ENCODE results near the gene CRIP1.
A peak's percentile ranks its signal among the peaks of the same experiment; 100 is the strongest.

The CRIP1 gene

DNA sequence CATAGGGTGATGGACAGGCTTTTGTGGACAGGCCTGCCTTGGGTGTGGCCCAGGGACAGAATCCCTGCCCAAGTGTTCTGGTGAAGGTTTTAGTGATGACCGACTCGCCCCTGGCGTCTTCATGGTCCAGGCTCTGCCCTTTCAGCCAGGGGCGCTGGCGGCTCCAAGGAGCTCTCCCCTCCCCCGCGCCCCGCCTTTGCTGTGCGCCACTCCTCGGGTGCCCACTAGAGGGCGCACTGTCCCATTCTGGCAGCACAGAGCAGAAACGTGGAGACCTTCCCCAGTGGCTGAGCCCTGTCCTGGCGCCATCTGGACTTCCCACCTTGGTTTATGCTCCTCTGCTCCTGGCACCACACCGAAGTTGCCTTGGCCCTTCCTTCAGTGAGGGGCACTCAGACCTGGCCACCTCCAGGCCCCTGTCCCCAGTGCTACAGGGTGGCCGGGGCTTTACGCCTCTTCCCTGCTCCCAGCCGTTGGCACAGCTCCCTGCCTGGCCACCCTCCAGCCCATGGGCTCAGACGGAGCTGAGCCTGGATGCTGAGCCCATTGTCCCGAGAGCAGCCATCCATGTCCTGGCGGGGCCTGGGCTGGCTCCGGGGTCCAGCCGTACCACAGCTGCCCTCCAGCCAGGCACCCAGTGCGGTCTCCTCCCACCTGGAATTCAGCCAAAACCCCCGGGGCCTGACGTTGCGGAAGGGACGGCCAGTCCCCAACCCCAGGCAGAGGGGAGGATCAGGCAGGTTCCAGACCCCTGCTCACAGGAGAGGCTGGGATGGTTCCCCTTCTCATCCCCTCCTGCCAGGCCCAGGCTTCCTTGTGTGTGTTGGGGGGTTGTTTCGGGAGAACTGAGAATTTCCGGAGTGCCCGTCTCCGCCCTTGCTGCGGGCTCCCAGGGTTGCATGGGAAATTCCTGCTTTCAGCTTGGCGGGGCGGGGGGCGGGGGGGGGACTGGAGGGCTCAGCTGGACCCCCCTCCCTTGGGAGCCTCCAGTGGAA lies 5.6 kb upstream of the CRIP1 start:
- DNase-seq (ENCODE audit: low spot score) = peak; percentile 82

DNA sequence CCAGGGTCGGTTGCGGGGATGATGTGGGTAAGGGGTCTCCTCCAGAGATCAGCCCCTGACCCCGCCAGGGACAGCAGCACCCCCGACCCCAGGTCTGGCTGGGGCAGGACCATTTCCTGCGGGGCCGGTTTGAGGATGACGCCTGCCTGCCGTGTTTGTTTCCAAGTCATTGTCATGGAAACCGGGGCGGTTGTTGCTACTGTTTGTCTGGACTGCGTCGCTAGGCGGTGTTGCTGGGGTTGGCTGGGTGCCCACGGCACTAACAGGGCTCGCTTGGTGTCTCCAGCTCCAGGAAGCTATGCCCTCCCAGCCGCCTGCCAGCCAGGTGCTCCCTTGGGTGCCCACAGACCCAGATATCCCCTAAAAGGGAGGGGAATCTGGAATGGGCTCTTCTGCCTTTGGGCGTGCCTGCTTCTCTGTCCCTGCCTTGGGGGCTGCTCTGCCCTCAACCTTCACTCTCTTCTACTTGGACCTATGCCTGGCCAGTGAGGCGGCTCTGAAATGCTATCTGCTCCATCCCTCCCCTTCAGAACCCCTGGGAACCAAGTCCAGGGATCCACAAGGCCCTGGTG lies 4.7 kb upstream of the CRIP1 start:
- DNase-seq (ENCODE audit: low spot score) = peak; percentile 98

DNA sequence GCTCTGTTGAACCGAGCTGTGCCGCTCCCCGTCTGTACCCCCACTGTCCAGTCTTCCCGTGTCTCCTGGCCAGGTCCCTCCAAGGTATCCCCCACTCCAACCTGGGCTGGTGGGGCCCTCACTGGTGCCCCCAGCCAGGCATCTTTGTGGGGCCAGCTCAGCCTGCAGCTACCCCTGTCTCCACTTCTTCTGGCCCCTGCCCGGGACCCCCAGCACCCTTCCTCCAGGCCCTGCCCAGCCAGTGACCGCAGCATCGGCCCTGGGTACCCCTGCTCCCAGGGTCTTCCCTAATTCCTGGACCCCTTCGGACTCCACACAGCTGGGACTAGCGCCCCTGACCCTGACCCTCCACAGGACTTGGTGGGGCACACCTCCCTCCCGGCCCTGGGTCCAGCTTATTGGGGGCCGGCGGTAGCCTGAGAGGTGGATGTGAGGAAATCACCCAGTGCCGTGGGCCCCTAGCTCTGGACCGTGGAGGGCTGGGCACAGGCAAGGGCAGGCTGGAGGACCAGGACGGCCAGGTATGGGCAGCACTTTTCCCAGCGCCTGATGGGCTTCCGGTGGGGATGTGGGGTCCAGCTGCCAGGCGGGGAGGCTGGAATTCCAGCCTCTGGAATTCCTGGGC lies 4.1 kb upstream of the CRIP1 start:
- DNase-seq (ENCODE audit: low spot score) = no peak

DNA sequence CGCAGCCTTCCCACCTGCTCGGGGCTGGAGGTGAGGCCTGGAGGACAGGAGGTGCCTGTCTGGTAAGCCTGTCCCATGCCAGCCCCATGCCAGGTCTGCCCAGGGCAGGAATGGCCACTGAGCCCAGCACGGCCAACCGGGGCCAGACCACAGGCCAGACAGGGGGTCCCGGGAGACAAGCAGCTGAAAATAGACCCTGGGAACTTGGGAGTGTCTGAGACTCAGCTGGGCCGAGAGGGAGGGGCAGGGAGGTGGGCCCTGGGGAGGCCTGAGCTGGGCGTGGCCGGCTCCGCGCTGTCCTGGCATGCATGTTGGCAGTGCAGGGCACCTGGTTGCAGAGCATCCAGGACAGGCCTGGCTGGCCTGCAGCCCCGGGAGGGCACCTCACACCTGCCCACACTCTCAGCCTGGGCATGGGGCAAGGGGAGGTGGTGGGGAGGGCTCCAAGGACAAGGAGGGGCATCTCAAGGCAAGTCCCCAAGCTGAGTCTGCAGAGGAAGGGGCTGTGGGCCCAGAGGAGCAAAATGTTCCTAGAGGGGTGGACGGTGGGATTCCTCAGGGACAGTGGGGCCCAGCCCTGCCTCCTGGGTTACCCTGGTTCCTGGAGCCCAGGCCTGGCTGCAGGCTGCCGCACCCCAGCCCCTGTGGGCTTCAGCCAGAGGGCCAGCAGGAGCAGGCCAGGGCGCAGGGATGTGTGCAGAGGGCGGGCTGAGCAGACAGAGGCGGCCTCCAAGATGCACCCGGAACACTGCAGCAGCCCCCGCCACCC lies 3.2 kb upstream of the CRIP1 start:
- no peak for DNase-seq (ENCODE audit: low spot score)

DNA sequence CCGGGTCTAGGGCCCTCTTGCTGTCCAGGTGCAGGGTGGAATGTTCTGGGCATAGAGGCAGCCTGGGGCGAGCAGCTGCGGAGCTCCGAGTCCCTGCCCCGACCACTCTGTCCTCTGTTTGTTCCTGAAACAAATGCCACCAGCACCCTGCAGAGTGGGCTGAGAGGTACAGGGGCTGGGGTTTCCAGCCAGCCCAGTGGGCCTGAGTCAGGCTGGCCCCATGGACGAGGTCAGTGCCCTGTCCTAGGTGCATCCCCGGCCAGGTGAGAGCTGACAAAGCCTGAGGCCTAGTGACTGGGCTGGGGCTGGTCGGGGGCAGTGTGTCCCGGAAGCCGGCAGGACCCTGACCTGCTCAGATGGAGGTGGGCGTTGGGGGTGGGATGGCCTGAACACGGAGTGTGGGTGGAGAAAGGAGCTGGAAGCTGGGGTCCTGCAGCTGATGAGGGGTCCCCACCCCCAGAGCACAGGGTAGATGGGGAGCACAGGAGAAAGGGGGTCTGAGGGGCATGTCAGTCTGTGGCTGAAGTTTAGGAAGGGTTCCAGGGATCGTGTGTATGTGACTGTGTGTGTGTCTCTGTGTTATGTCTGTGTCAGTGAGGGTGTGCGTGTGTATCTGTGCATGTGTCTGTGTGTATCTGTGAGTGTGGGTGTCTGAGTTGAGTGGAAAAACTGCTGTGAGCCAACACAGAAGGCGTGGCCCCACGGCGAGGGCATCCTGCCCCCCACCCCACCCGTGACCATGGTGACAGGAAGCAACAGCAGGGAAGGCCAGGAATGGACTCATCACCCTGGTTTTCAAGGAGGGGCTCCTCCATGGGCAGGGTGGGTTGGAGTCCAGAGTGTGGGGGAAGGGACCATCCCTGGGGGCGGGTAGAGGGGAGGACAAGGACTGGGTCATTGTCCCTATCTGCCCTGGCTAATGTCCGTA lies 2.4 kb upstream of the CRIP1 start:
- no peak for DNase-seq (ENCODE audit: low spot score)

DNA sequence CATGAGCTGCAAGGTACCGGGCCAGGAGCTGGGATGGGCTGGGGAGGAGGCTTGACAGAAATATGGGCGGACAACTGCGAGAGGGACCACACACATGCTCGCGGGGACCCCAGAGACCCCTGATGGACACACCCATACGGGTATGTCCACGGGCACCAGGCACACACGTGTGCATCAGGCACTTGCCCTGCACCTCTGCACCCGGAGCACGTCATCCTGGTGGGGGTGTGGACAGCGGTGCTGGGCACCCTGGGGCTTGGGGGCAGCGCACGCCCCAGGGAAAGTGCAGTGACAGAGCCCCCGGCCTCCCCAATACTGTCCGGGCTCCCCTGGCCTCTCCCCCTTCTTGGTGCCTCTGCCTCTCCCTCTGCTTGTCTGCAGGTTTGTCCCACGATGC lies 1.7 kb upstream of the CRIP1 start:
- no peak for DNase-seq (ENCODE audit: low spot score)

DNA sequence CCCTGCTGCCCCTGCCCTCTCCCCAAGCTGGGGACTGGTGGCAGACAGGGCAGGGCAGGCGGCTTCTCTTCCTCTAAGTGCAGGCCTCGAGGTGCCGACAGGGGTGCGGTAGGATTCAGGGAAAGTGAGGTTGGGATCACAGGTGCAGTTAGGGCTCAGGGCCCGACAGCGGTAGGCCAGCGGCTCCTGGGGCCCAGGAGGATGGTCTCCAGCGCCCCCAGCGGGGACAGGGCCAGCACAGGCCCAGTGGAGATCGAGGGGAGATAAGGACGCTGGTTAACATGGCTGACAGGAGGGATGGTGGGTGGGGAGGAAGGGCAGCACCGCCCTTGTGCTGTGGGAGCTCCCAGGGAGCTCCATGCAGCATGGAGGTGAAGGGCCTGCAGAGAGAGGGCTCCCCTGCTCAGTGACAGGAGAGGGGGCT lies 935 bp upstream of the CRIP1 start:
- DNase-seq (ENCODE audit: low spot score) = no peak

DNA sequence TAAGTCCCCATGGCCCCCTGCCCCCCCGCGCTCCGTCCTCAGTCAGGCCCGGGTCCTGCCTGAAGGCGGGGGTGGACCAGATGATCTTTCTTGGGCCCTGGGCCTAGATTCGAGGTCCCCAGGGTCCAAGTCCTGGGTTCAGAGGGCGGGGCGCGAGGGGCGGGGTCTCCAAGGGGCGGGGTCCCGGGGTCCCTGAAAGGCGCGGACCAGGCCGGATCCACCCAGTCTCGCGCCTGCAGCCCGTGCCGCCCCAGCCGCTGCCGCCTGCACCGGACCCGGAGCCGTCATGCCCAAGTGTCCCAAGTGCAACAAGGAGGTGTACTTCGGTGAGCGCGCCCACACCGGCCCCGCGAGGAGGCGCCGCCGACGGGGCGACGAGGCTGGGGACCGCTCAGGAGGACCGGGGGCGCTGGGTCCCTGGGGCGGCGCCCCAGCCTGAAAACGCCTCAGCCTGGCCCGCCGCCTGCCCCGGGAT lies 325 bp downstream of the CRIP1 start:
- DNase-seq (ENCODE audit: low spot score) = no peak

DNA sequence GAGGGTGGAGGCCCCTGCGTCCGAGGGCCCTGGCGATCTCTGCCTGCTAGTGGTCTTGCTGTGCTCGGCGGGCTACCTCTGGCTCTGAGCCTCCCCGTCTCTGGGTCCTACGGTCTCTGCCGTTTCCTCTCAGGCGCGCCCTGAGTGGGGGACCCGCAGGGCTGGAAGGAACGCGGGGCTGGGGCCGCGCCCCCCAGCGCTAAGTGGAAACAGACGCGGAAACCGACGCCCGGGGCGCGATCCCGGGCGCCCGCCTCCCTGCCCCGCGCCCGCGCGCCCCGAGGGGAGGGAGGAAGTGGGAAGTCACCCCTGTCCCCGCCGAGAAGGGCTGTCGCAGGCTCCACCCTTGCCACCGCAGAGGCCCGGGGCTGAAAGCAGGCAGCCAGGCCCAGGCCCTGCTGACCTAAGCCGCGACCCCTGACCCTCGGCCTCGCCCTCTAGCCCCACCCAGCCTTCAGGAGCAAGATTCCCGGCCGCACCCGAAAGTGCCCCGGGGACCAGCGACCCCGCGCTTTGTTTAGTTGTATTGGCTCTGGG lies 831 bp downstream of the CRIP1 start:
- no peak for DNase-seq (ENCODE audit: low spot score)

DNA sequence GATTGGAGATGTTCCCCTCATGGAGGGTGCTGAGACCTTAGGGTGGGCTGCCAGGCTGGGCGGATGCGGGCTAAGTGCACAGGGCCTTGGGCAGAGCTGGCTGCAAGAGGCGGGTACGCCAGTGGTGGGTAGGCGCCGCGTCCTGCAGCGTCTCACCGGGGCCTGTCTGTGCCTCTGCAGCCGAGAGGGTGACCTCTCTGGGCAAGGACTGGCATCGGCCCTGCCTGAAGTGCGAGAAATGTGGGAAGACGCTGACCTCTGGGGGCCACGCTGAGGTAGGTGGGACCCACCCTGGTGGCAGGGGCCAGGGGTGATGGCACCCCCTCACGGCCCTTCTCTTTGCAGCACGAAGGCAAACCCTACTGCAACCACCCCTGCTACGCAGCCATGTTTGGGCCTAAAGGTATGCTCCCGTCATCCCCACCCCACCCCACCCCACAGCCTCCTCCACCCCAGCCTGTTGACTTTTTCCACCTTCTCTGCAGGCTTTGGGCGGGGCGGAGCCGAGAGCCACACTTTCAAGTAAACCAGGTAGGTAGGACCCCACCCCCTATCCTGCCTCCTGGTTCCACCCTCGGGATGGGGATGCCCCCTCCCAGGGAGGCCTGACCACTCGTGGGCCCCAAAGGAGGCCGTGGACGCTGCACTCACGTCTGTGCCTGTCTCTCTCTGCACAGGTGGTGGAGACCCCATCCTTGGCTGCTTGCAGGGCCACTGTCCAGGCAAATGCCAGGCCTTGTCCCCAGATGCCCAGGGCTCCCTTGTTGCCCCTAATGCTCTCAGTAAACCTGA lies 1.5 kb downstream of the CRIP1 start:
- DNase-seq (ENCODE audit: low spot score) = no peak

DNA sequence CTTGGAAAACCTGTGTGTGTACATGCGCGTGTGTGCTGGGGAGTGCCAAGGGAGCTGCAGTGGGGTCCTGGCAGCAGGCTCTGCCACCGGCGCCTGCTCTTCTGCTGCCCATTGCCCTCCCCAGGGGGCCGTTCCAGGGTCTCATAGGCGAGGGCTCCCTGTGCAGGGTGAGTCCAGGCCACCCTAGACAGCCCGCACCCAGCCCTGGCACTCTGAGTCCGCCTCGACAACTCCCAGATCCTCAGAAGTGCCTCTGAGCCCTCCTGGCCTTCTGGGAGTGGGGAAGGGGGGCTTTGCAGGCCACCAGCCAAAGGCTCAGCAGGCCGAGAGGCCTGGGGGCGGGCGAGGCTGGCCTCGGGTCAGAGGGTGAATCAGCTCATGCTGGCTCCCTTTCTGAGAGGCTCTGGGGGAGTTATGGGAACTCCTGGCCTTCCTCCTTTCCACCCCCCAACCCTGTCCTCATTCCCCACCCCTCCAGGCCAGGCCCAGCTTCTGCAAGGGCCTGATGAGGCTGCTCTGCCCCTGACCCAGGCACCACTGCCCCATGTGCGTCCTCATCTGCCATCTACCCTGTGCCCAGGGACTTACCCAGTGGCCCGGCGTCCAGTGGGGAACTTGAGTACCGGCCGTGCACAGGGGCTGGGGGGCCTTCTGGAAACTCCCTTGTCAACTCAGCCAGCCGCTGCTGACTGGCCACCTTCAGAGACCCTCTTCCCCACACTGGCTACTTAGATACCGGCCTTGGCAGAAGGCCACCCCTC lies 2.3 kb downstream of the CRIP1 start:
- DNase-seq (ENCODE audit: low spot score) = no peak

DNA sequence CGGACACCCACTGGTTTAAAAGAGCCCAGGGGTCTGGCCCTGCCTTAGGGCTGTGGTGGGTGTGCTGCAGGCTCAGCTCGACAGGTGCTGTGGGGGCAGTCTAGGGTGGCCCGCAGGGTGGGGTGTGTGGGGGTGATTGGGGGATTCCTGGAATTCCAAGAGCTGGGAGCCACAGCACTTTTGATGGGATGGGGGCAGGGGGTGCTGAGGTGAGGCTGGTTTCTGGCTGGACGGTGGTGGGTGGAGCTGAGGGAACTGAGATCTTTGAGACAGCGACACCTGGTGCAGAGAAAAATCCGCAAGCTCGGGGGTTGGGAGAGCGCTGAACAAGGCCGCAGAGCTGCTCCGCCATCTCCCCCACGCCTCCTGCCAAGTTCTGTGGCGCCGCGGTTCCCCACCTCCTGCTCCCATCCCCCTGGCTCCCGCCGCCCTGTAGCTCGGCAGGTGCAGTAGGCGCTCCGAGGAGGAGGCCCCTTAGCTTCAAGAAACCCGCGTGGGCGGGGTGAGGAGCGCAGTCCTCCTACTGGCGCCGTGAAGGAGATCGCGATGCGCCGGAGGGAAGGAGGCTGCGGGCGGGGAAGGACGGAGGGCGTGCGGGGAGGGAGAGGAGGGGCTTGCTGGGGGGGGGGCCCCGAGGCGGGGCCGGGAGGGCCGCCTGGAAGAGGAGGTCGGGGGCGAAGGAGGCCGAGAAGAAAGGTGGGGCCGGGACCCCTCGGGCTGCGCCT lies 3.0 kb downstream of the CRIP1 start:
- DNase-seq (ENCODE audit: low spot score) = peak; percentile 54

DNA sequence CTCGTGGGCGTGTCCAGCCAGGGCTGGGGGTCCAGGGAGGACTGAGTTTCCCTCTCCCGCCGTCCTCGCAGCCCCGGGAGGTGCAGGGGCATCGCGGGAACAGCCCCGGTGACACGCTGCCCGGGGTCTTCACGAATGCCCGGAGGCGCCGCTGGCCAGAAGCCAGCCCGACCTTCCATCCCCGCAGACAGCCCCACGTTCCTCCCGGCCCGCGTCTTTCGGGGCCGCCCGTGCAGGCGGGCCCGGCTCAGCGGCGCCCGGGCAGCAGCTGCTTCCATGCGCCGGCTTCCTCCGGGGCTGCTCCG lies 3.5 kb downstream of the CRIP1 start:
- DNase-seq (ENCODE audit: low spot score) = no peak

DNA sequence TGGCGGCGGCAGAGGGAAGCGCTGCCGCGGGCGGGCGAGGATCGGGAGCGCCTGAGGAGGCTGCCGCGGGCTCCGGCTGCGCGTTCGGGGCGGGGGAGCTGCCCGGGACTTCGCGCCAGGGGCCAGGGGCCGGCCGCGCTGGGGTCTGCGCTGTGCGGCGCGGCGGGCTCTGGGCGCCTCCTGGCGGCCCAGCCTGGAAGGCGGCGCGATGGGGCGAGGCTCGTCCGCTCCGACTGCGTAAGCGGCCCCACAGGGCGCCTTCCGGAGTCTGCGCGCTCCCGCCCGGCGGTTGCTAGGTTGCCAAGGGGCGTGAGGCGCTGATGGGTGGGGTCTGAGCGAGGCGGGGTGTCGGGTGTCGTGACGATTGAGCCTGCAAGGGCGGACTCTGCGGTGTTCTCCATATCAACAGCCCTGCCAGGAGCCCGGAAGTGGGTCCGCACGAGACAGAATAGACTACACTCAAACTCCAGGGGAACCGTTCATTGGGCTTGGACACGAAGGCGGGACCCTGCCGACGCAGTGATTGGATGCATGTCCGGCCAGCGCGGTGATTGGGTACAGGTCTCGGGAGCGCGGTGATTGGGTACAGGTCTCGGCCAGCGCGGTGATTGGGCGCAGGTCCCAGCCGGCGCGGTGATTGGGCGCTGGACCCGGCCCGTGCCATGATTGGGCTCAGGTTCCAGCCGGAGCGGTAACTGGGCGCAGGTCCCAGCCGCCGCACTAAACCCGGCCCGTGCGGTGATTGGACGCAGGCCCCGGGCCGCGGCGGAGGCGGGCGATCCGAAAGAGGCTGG lies 4.1 kb downstream of the CRIP1 start, which contains the start of gene TEDC1:
Gene TEDC1, plus strand, starts transcription at position 675 of the 794 bp plus-strand sequence. CDS start 130 bp downstream, outside the sequence.
- DNase-seq (ENCODE audit: low spot score) = peak; percentile 96

DNA sequence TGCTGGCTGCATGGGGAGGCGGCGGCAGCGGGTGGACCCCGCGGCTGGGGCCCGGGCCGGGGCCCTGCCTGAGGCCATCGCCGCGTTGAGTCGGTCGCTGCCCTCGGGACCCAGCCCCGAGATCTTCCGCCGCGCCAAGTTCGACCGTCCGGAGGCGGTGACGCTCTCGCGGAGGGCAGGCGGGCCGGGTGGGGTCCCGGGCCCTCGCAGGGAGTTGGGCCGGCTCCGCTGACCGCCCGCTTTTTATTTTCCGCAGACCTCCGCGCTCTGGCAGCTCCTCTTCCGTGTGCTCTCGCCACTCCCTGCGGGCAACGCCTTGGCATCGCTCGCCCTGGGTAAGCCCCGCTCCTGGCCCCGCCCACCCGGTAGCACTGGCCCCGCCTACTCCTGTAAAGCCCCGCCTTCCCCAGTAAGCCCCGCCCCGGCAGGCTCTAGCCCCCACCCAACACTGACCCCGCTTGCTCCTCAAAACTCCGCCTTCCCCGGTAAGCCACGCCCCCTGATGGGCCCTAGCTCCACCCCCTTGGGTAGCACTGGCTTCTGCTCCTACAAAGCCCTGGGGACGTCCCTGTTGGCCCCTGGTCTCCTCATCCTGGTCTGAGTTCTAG lies 4.8 kb downstream of the CRIP1 start:
- DNase-seq (ENCODE audit: low spot score) = peak; percentile 90

DNA sequence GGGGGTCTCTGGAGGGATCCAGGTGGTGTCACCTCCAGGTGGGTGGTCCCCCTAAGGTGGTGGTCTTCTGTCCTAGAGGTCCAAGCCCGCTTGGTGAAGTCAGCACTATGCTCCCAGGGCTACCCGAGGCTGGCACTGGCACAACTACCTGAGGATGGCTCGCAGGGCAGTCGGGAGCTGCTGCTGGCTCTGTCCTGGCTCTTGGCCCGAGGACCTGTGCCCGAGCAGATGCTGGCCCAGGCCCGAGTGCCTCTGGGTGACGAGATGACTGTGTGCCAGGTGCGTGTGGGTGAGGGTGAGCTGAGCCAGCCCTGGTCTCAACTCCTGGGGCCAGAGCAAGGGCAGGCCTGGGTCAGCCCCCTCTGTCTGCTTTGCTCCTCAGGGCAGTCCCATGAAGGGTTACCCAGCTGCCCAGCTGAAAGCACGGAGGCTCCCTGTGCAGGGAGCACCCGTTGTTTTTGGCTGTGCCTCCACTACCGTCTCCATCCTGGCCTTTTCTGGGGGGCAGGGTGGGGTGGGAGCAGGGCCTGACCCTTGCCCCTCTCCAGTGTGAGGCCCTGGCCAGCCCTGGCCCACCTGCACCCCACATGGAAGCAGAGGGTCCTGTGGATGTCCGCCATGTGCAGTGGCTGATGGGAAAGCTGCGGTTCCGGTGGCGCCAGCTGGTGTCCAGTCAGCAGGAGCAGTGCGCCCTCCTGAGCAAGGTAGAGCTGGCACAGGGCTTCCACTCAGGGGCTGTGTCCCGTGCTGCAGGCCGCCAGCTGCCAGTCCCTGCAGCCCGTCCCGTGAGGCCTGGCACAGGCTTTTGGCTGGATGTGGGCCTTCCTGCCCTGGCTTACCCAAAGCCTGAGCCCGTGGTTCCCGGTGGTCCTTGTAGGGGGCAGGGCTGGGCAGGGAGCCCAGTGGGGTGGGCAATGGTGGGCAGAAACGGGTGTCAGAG lies 5.6 kb downstream of the CRIP1 start:
- no peak for DNase-seq (ENCODE audit: low spot score)
